ENCODE measurements around the gene CELF3. TPM values are rescaled to one million over a fixed set of nuclear protein-coding genes. Genes with fewer than 3 reads are reported as not detected.

CELF3 gene
- total and polyA plus RNA-seq, 2 donors (not counting 1 experiment from before 2014, with no cell fraction given): not detected

DNA sequence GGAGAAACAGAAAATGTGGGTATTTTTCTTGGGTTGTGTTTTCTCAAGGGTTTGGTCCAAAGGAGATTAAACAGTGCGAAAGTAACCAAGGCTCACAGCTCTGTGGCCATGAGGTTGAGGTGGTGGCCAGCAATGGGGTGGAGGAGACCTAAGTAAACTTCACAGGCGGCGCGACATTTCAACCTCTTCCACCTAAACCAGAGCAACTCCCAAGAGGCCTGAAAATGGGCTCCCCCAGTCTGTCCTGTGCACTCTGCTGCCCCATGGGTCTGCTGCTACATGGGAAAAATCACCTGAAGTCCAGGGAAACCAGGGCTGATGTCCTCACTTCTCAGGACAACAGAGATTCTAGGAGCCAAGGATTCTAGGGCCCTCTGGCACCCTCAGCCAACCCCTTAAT is 12.4 kb downstream of the CELF3 start:
- WGBS (ENCODE audit: insufficient coverage): 100% methylated on average over 3 of the region's 4 CpGs
- H3K4me1 ChIP-seq (ENCODE audit: control insufficient read depth in 2 of 2, insufficient read depth in 2 of 2, low read length in 2 of 2): no peaks in the 10 kb centered on the region
- H3K79me2 ChIP-seq (ENCODE audit: control insufficient read depth, insufficient read depth, low read length): no peaks in the 10 kb centered on the region
- H3K4me2 ChIP-seq (replicated peaks; ENCODE audit: low read depth, low read length, poor library complexity, severe bottlenecking): no peak overlapping the region
- H3K4me3 ChIP-seq (ENCODE audit: control extremely low read depth in 1 of 5, extremely low read depth in 1 of 5, insufficient read depth in 1 of 5, low read depth in 2 of 5, low read length in 4 of 5): no peak overlapping the region
- peaks cover 0 to 8% of the 10 kb centered on the region in 2 experiments for H3K36me3 ChIP-seq (replicated peaks in 1 of 2; ENCODE audit: control extremely low read depth in 1 of 2, control insufficient read depth in 1 of 2, extremely low read depth in 1 of 2, insufficient read depth in 2 of 2, low read length in 1 of 2)
- ChIA-PET CTCF (no interaction called here), POLR2A (no interaction called here)
- no peak overlapping the region for H3K27ac Mint-ChIP-seq
- no peak for TF ChIP-seq EZH2 (IDR thresholded peaks at IDR 0.05; ENCODE audit: borderline replicate concordance, insufficient read depth, low read depth, low read length, poor library complexity, severe bottlenecking)
- TF ChIP-seq CTCF (IDR thresholded peaks at IDR 0.05): no peak
- ATAC-seq (ENCODE audit: low read depth): no peak
- H3K27ac ChIP-seq (ENCODE audit: low read length in 2 of 2): no peak overlapping the region
- no peaks in the 10 kb centered on the region for H3K4me1 Mint-ChIP-seq
- peaks cover 0 to 5% (median 0%) of the 10 kb centered on the region in 4 experiments for H3K27me3 ChIP-seq (replicated peaks in 1 of 4; ENCODE audit: control extremely low read depth in 1 of 4, control insufficient read depth in 3 of 4, insufficient read depth in 4 of 4, low read length in 3 of 4)
- intact Hi-C loops (cut with micrococcal nuclease): no loop called here
- no peak overlapping the region for H2AFZ ChIP-seq (ENCODE audit: insufficient read depth, low read depth, low read length, poor library complexity, severe bottlenecking)
- H3K9me3 Mint-ChIP-seq (ENCODE audit: insufficient read depth): no peaks in the 10 kb centered on the region
- no peak overlapping the region for H3K9ac ChIP-seq (ENCODE audit: low read length)
- peaks cover 1% of the 10 kb centered on the region for H3K27me3 Mint-ChIP-seq
- no peak overlapping the region for H3K4me3 Mint-ChIP-seq
- H4K20me1 ChIP-seq (ENCODE audit: control insufficient read depth, insufficient read depth, low read length, poor library complexity, severe bottlenecking): no peaks in the 10 kb centered on the region
- DNase-seq: no peak
- no peaks in the 10 kb centered on the region for H3K9me3 ChIP-seq (ENCODE audit: control extremely low read depth in 1 of 3, control insufficient read depth in 2 of 3, insufficient read depth in 1 of 3, low read length in 2 of 3)

DNA sequence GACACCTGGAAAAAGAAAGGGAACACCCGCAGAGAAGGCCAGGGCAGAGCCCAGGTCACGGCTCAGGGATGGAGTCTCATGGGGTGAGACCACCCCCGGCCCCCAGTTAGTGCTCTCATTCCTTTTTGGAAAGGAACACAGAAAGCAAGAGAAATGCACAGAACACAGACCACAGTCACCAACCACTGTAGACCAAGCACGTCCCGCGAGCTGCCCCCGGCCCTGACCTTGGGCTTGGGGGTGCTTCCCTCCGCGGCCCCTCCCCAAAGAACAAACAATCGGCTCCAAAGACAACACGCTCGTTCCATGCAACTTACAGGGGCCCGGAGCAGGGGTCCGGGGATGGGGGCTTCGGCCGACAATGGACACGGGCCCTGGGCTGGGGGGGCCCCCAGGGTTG is 12.8 kb downstream of the CELF3 start:
- POLR2A ChIA-PET: no interaction called here
- DNase-seq: no peak

More for the DNA sequence above, 12.8 kb downstream of the CELF3 start:
- no peaks in the 10 kb centered on the region for H3K27me3 Mint-ChIP-seq
- H3K79me2 ChIP-seq (ENCODE audit: control insufficient read depth, insufficient read depth, low read length): no peaks in the 10 kb centered on the region
- intact Hi-C loops (cut with micrococcal nuclease): no loop called here
- TF ChIP-seq EZH2 (IDR thresholded peaks at IDR 0.05; ENCODE audit: borderline replicate concordance, insufficient read depth, low read depth, low read length, poor library complexity, severe bottlenecking): no peak
- TF ChIP-seq CTCF (IDR thresholded peaks at IDR 0.05): no peak
- H3K36me3 ChIP-seq (replicated peaks in 1 of 2; ENCODE audit: control extremely low read depth in 1 of 2, control insufficient read depth in 1 of 2, extremely low read depth in 1 of 2, insufficient read depth in 2 of 2, low read length in 1 of 2): peaks cover 3 to 12% of the 10 kb centered on the region in 2 experiments
- no peak overlapping the region for H3K4me2 ChIP-seq (replicated peaks; ENCODE audit: low read depth, low read length, poor library complexity, severe bottlenecking)
- H3K27ac ChIP-seq (ENCODE audit: low read length in 2 of 2): no peak overlapping the region
- WGBS (ENCODE audit: insufficient coverage): 57% methylated on average over 17 of the region's 17 CpGs
- H3K4me1 ChIP-seq (ENCODE audit: control insufficient read depth in 2 of 2, insufficient read depth in 2 of 2, low read length in 2 of 2): no peaks in the 10 kb centered on the region
- H3K9me3 Mint-ChIP-seq (ENCODE audit: insufficient read depth): no peaks in the 10 kb centered on the region
- no peaks in the 10 kb centered on the region for H4K20me1 ChIP-seq (ENCODE audit: control insufficient read depth, insufficient read depth, low read length, poor library complexity, severe bottlenecking)
- no peak for ATAC-seq (ENCODE audit: low read depth)
- H3K27ac Mint-ChIP-seq: no peak overlapping the region
- no peak overlapping the region for H3K4me3 Mint-ChIP-seq
- H3K9ac ChIP-seq (ENCODE audit: low read length): no peak overlapping the region
- no peak overlapping the region for H3K4me3 ChIP-seq (ENCODE audit: control extremely low read depth in 1 of 5, extremely low read depth in 1 of 5, insufficient read depth in 1 of 5, low read depth in 2 of 5, low read length in 4 of 5)
- no peaks in the 10 kb centered on the region for H3K9me3 ChIP-seq (ENCODE audit: control extremely low read depth in 1 of 3, control insufficient read depth in 2 of 3, insufficient read depth in 1 of 3, low read length in 2 of 3)
- H3K27me3 ChIP-seq (replicated peaks in 1 of 4; ENCODE audit: control extremely low read depth in 1 of 4, control insufficient read depth in 3 of 4, insufficient read depth in 4 of 4, low read length in 3 of 4): peaks cover 0 to 5% (median 0%) of the 10 kb centered on the region in 4 experiments
- CTCF ChIA-PET: no interaction called here
- no peaks in the 10 kb centered on the region for H3K4me1 Mint-ChIP-seq
- no peak overlapping the region for H2AFZ ChIP-seq (ENCODE audit: insufficient read depth, low read depth, low read length, poor library complexity, severe bottlenecking)
